Colon (tissue), 2 donors: ENCODE data around the gene SLC17A6.

Experiments used
- FAIRE-seq: peaks from 2 replicates; lab custom pipeline; 2012; peaks lifted over from hg19 to GRCh38; lab: Jason Lieb, UNC
- donor health status: control.
- donor health status: control.

Gene SLC17A6

GRCh38 chr11:22337596-22338485 is at the start of gene SLC17A6:
Gene SLC17A6 (plus strand): TSS chr11:22338381. CDS start chr11:22338534, 153 bp downstream.
- FAIRE-seq: no peak

- no peak for FAIRE-seq
Observed at GRCh38 chr11:22302368-22302767, 35.8 kb upstream of the SLC17A6 start.

- FAIRE-seq: no peak
Observed at GRCh38 chr11:22304337-22304961, 33.7 kb upstream of the SLC17A6 start.

- FAIRE-seq: no peak
Observed at GRCh38 chr11:22317656-22318055, 20.5 kb upstream of the SLC17A6 start.

GRCh38 chr11:22331771-22332170 is 6.4 kb upstream of the SLC17A6 start:
- FAIRE-seq: no peak

- no peak for FAIRE-seq
Observed at GRCh38 chr11:22336587-22336986, 1.6 kb upstream of the SLC17A6 start.

- FAIRE-seq: no peak
Observed at GRCh38 chr11:22339611-22340010, 1.4 kb downstream of the SLC17A6 start.

- FAIRE-seq: no peak
Observed at GRCh38 chr11:22340235-22340634, 2.1 kb downstream of the SLC17A6 start.

- no peak for FAIRE-seq
Observed at GRCh38 chr11:22340701-22341587, 2.8 kb downstream of the SLC17A6 start.

GRCh38 chr11:22341588-22341931 is 3.4 kb downstream of the SLC17A6 start:
- no peak for FAIRE-seq

- FAIRE-seq: no peak
Observed at GRCh38 chr11:22342211-22343031, 4.2 kb downstream of the SLC17A6 start.

GRCh38 chr11:22343032-22343324 is 4.8 kb downstream of the SLC17A6 start:
- FAIRE-seq: no peak

- no peak for FAIRE-seq
Observed at GRCh38 chr11:22343371-22344032, 5.3 kb downstream of the SLC17A6 start.

- FAIRE-seq: no peak
Observed at GRCh38 chr11:22344081-22344480, 5.9 kb downstream of the SLC17A6 start.

- no peak for FAIRE-seq
Observed at GRCh38 chr11:22346282-22346681, 8.1 kb downstream of the SLC17A6 start.

GRCh38 chr11:22347857-22348487 is 9.8 kb downstream of the SLC17A6 start:
- FAIRE-seq: no peak

- no peak for FAIRE-seq
Observed at GRCh38 chr11:22349491-22349890, 11.3 kb downstream of the SLC17A6 start.

GRCh38 chr11:22359295-22359694 is 21.1 kb downstream of the SLC17A6 start:
- FAIRE-seq: no peak

GRCh38 chr11:22371160-22371559 is 33.0 kb downstream of the SLC17A6 start:
- FAIRE-seq: no peak

- no peak for FAIRE-seq
Observed at GRCh38 chr11:22387126-22387525, 48.9 kb downstream of the SLC17A6 start.
